AG04450 (cell line): ENCODE results near the gene RNF180. TPM values are rescaled to one million over a fixed set of nuclear protein-coding genes. Genes with fewer than 3 reads are reported as not detected.

ENCODE experiments used
- CTCF ChIA-PET: fragments of 300-600, 350-600 bp; formaldehyde crosslinking; extraction: SDS; loops from one replicate; lab custom pipeline; 2022; ENCODE audit warnings: antibody characterized with exemption, inconsistent platforms; lab: Charles Lee
- POLR2A ChIA-PET: fragments of 350-600 bp; formaldehyde crosslinking; extraction: SDS; loops from one replicate; lab custom pipeline; 2021; ENCODE audit warnings: antibody characterized with exemption, inconsistent platforms; lab: Yijun Ruan, JAX
- DNase-seq: peaks from one replicate; pipeline ENCODE4 v3.0.0-alpha.2; 2011; ENCODE audit warnings: low read depth, low spot score
- H3K27ac ChIP-seq: one replicate; pipeline ENCODE4 v1.5.1; 2012; ENCODE audit warnings: low read depth, low read length, control low read depth
- H3K27me3 ChIP-seq: one replicate; pipeline ENCODE4 v1.6.0; 2012; ENCODE audit warnings: low read length; ENCODE audit not compliant: control insufficient read depth, insufficient read depth
- H3K4me3 ChIP-seq: 2 replicates; pipeline ENCODE4 v1.5.1; 2011; ENCODE audit warnings: mild to moderate bottlenecking, low read depth, low read length, control low read depth
- H3K9me3 ChIP-seq: 2 replicates; pipeline ENCODE4 v1.5.1; 2012; ENCODE audit warnings: low read length; ENCODE audit not compliant: control insufficient read depth, insufficient read depth
- polyA plus RNA-seq: library from polyadenylated mRNA; depleted of rRNA; stranded (reverse); fragments of >200 nt; gene quantifications from 2 replicates; pipeline ENCODE4 v1.2.3, GENCODE V29; 2011
- TF ChIP-seq, protein P1 (sequence below): IDR thresholded peaks from 2 replicates; pipeline ENCODE4 v1.5.1; 2011; ENCODE audit warnings: low read depth, low read length, control low read depth, inconsistent platforms

The RNF180 gene
- polyA plus RNA-seq, 1 experiment: 0.02 TPM

DNA sequence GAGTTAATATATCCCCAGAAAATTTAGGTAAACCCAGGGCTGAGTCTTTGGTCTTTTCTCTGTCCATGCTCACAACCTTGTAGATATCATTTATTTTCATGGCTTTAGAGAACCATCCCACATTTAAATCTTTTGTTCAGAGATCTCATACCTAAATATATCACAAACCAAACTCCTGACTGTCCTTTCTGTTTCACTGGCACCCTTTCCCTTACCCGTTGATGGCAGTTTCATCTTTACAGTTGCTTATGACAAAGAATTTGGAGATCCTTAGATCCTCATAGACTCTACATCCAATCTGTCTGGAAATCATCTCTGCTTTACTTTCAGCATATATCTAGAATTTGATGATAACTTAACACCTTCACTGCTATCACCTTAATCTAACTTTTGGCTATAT is 19.2 kb downstream of the RNF180 start:
- Histone ChIP-seq H3K27ac (no peak overlapping the region), H3K9me3 (no peaks in the 10 kb centered on the region), H3K4me3 (no peak overlapping the region), H3K27me3 (no peaks in the 10 kb centered on the region)
- DNase-seq: no peak
- TF ChIP-seq, protein P1, sequence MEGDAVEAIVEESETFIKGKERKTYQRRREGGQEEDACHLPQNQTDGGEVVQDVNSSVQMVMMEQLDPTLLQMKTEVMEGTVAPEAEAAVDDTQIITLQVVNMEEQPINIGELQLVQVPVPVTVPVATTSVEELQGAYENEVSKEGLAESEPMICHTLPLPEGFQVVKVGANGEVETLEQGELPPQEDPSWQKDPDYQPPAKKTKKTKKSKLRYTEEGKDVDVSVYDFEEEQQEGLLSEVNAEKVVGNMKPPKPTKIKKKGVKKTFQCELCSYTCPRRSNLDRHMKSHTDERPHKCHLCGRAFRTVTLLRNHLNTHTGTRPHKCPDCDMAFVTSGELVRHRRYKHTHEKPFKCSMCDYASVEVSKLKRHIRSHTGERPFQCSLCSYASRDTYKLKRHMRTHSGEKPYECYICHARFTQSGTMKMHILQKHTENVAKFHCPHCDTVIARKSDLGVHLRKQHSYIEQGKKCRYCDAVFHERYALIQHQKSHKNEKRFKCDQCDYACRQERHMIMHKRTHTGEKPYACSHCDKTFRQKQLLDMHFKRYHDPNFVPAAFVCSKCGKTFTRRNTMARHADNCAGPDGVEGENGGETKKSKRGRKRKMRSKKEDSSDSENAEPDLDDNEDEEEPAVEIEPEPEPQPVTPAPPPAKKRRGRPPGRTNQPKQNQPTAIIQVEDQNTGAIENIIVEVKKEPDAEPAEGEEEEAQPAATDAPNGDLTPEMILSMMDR: no peak
- CTCF ChIA-PET: no interaction called here
- POLR2A ChIA-PET: no interaction called here

- H3K27ac ChIP-seq: no peak overlapping the region
- no peak overlapping the region for H3K4me3 ChIP-seq
- H3K9me3 ChIP-seq: no peaks in the 10 kb centered on the region
- H3K27me3 ChIP-seq: no peaks in the 10 kb centered on the region
- TF ChIP-seq, protein P1: no peak
- POLR2A ChIA-PET: no interaction called here
- DNase-seq: no peak
- CTCF ChIA-PET: no interaction called here
Observed at GRCh38 chr5:64188776-64189175, 23.1 kb downstream of the RNF180 start.

DNA sequence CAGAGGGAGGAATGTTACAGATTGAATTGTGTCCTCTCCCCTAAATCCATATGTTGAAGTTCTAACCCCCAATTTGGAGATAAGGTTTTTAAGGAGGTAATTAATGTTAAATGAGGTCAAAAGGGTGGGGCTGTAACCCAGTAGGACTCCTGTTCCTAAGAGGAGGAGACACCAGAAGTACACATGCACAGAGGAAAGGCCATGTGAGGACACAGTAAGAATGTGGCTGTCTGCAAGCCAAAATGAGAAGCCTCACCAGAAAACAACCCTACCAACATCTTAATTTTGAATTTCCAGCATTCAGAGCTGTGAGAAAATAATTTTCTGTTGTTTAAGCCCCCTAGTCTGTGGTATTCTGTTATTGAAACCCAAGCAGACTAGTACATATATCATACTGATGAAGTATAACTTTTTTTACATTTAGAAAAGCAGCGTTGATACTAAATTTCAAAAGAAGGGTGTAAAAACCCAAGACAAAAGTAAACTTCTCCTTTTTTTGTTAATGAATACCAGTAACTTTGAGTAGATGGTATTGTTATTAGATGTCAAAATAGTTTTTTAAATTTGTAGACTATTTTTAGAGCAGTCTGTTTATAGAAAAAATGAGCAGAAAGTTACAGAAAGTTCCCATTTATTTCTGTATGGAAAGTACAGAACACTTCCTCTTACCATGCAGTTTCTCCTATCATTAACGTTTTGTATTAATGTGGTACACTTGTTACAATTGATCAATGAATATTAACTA is 25.1 kb downstream of the RNF180 start:
- DNase-seq: no peak
- no peaks in the 10 kb centered on the region for H3K9me3 ChIP-seq
- H3K27me3 ChIP-seq: no peaks in the 10 kb centered on the region
- no peak overlapping the region for H3K27ac ChIP-seq
- no peak overlapping the region for H3K4me3 ChIP-seq
- ChIA-PET CTCF (interaction anchor here (0.6 kb wide), 1 partner anchor 559 kb away, joined by 3 read pairs; no protein-coding TSS in a partner anchor), POLR2A (no interaction called here)
- TF ChIP-seq, protein P1: no peak

GRCh38 chr5:64195981-64196380 is 30.3 kb downstream of the RNF180 start:
- H3K9me3 ChIP-seq: no peaks in the 10 kb centered on the region
- TF ChIP-seq, protein P1: no peak
- CTCF ChIA-PET: interaction anchor here (0.8 to 1.2 kb wide), 2 partner anchors 10 to 48 kb away, joined by 3 read pairs; no protein-coding TSS in a partner anchor

DNA sequence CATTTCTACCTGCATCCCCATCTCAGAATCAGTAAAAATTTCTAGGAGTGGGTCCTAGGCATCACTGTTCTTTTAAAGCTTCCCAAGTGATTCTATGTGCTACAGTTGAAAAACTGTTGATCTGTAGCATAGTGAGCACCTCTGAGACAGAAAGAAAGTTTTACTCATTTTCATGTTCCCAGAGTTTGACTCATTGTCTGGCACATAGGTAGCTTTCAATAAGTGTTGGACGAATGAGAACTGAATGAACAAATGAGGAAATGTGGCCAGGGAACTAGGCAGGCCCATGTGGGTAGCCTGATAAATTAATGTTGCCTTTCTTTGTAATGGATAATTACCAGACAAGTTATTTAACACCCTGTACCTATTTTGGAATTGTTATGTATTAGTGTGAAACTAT is 33.8 kb downstream of the RNF180 start:
- Histone ChIP-seq H3K27ac (no peak overlapping the region), H3K4me3 (no peak overlapping the region), H3K9me3 (no peaks in the 10 kb centered on the region), H3K27me3 (no peaks in the 10 kb centered on the region)
- DNase-seq: no peak
- ChIA-PET POLR2A (no interaction called here), CTCF (no interaction called here)
- TF ChIP-seq, protein P1: no peak

More at GRCh38 chr5:64195981-64196380, 30.3 kb downstream of the RNF180 start:
- no peak overlapping the region for H3K27ac ChIP-seq
- no peak overlapping the region for H3K4me3 ChIP-seq
- POLR2A ChIA-PET: no interaction called here
- DNase-seq: no peak
- no peaks in the 10 kb centered on the region for H3K27me3 ChIP-seq
